Bronchial epithelial cell (primary cell): ENCODE results near the gene ZNF362. TPM values are rescaled to one million over a fixed set of nuclear protein-coding genes. Genes with fewer than 3 reads are reported as not detected.

Source experiments
- DNase-seq: peaks from one replicate; pipeline ENCODE4 v3.0.0-alpha.2; 2010; ENCODE audit warnings: low read depth
- FAIRE-seq: peaks from 2 replicates; lab custom pipeline; 2011; peaks lifted over from hg19 to GRCh38; lab: Jason Lieb, UNC
- H3K27me3 ChIP-seq: 2 replicates; pipeline ENCODE4 v1.5.1; 2011; ENCODE audit warnings: low read length; ENCODE audit not compliant: control insufficient read depth, insufficient read depth
- H3K36me3 ChIP-seq: 2 replicates; pipeline ENCODE4 v1.5.1; 2011; ENCODE audit warnings: low read length; ENCODE audit not compliant: control insufficient read depth, insufficient read depth
- H3K4me3 ChIP-seq: 2 replicates; pipeline ENCODE4 v1.5.1; 2011; ENCODE audit warnings: mild to moderate bottlenecking, low read depth, low read length, control low read depth
- CTCF ChIP-seq: IDR thresholded peaks from 2 replicates; pipeline ENCODE4 v1.5.1; 2011; ENCODE audit warnings: mild to moderate bottlenecking, moderate library complexity, low read length, control low read depth, inconsistent platforms; ENCODE audit not compliant: insufficient read depth, severe bottlenecking
- total RNA-seq: library from RNA; depleted of rRNA; stranded (reverse); fragments of >200 nt; gene quantifications from 2 replicates; pipeline ENCODE4 v1.2.1, GENCODE V29; 2014

The ZNF362 gene
- total RNA-seq, 1 donor from 2014 or later: 1.1 TPM

- FAIRE-seq (no peak), DNase-seq (no peak)
- H3K4me3 ChIP-seq: no peak overlapping the region
- no peaks in the 10 kb centered on the region for H3K27me3 ChIP-seq
- TF ChIP-seq CTCF: no peak
- peaks cover 5% of the 10 kb centered on the region for H3K36me3 ChIP-seq
Measured at GRCh38 chr1:33274446-33274845, 18.2 kb downstream of the ZNF362 start.

- FAIRE-seq (no peak), DNase-seq (no peak)
Measured at GRCh38 chr1:33275195-33275594, 18.9 kb downstream of the ZNF362 start.

GRCh38 chr1:33275706-33276572 is 19.6 kb downstream of the ZNF362 start:
- FAIRE-seq: no peak
- DNase-seq: no peak
- H3K36me3 ChIP-seq: peaks cover 4% of the 10 kb centered on the region

More at GRCh38 chr1:33275195-33275594, 18.9 kb downstream of the ZNF362 start:
- Histone ChIP-seq H3K27me3 (no peaks in the 10 kb centered on the region), H3K36me3 (peaks cover 4% of the 10 kb centered on the region), H3K4me3 (no peak overlapping the region)
- TF ChIP-seq CTCF: no peak

GRCh38 chr1:33276573-33277298 is 20.4 kb downstream of the ZNF362 start:
- FAIRE-seq (no peak), DNase-seq (no peak)
- Histone ChIP-seq H3K4me3 (no peak overlapping the region), H3K27me3 (no peaks in the 10 kb centered on the region), H3K36me3 (peaks cover 10% of the 10 kb centered on the region)
- no peak for TF ChIP-seq CTCF

More at GRCh38 chr1:33275706-33276572, 19.6 kb downstream of the ZNF362 start:
- Histone ChIP-seq H3K27me3 (no peaks in the 10 kb centered on the region), H3K4me3 (no peak overlapping the region)
- no peak for TF ChIP-seq CTCF

- H3K36me3 ChIP-seq: peaks cover 10% of the 10 kb centered on the region
- FAIRE-seq: no peak
- no peak for TF ChIP-seq CTCF
- no peaks in the 10 kb centered on the region for H3K27me3 ChIP-seq
- DNase-seq: no peak
- H3K4me3 ChIP-seq: no peak overlapping the region
Measured at GRCh38 chr1:33277488-33278084, 21.3 kb downstream of the ZNF362 start.
